ENCODE data around the gene IGSF21. TPM values are rescaled to one million over a fixed set of nuclear protein-coding genes. Genes with fewer than 3 reads are reported as not detected.

IGSF21 gene
- polyA plus RNA-seq, 1 experiment: not detected

DNA sequence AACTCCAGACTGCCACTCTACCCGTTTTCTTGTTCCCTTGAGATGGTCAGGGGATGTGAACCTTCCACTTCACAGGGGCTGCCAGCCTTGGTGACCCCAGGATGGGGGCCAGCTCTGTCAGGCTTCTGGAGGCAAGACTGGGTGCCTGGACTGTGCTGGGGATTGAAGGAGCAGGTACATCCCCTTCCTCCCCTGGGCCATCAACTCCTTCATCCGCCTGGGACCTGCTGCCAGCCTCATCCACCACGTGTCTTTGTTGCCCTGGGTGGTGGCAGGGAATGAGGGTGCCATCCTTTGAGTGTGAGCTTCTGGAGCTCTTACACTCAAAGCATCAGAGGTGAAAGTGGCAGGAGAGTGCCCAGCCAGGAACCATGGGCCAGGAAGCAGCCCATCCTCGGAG, 139.6 kb downstream of the IGSF21 start:
- CTCF ChIA-PET: interaction anchor here (1.0 kb wide), 1 partner anchor 15 kb away, joined by 4 read pairs; no protein-coding TSS in a partner anchor

GRCh38 chr1:18249631-18250030, 142.0 kb downstream of the IGSF21 start:
- TF ChIP-seq, protein P1, sequence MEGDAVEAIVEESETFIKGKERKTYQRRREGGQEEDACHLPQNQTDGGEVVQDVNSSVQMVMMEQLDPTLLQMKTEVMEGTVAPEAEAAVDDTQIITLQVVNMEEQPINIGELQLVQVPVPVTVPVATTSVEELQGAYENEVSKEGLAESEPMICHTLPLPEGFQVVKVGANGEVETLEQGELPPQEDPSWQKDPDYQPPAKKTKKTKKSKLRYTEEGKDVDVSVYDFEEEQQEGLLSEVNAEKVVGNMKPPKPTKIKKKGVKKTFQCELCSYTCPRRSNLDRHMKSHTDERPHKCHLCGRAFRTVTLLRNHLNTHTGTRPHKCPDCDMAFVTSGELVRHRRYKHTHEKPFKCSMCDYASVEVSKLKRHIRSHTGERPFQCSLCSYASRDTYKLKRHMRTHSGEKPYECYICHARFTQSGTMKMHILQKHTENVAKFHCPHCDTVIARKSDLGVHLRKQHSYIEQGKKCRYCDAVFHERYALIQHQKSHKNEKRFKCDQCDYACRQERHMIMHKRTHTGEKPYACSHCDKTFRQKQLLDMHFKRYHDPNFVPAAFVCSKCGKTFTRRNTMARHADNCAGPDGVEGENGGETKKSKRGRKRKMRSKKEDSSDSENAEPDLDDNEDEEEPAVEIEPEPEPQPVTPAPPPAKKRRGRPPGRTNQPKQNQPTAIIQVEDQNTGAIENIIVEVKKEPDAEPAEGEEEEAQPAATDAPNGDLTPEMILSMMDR (IDR thresholded peaks at IDR 0.05; ENCODE audit: low read depth, low read length): no peak
- H3K9me3 ChIP-seq (ENCODE audit: control insufficient read depth, insufficient read depth, low read length): peaks cover 10% of the 10 kb centered on the region
- DNase-seq (ENCODE audit: low read depth, low spot score): no peak
- ChIA-PET POLR2A (no interaction called here), CTCF (no interaction called here)
- no peaks in the 10 kb centered on the region for H3K27me3 ChIP-seq (ENCODE audit: control insufficient read depth, insufficient read depth, low read length)
- no peak overlapping the region for H3K27ac ChIP-seq (ENCODE audit: low read depth, low read length)
- no peak overlapping the region for H3K4me3 ChIP-seq (ENCODE audit: low read depth, low read length)

More for the DNA sequence above, 139.6 kb downstream of the IGSF21 start:
- H3K27me3 ChIP-seq (ENCODE audit: control insufficient read depth, insufficient read depth, low read length): no peaks in the 10 kb centered on the region
- POLR2A ChIA-PET: interaction anchor here (0.7 kb wide), 1 partner anchor 10 kb away, joined by 9 read pairs; no protein-coding TSS in a partner anchor
- TF ChIP-seq, protein P1 (IDR thresholded peaks at IDR 0.05; ENCODE audit: low read depth, low read length): no peak
- peaks cover 5% of the 10 kb centered on the region for H3K9me3 ChIP-seq (ENCODE audit: control insufficient read depth, insufficient read depth, low read length)
- no peak overlapping the region for H3K4me3 ChIP-seq (ENCODE audit: low read depth, low read length)
- no peak overlapping the region for H3K27ac ChIP-seq (ENCODE audit: low read depth, low read length)
- no peak for DNase-seq (ENCODE audit: low read depth, low spot score)

DNA sequence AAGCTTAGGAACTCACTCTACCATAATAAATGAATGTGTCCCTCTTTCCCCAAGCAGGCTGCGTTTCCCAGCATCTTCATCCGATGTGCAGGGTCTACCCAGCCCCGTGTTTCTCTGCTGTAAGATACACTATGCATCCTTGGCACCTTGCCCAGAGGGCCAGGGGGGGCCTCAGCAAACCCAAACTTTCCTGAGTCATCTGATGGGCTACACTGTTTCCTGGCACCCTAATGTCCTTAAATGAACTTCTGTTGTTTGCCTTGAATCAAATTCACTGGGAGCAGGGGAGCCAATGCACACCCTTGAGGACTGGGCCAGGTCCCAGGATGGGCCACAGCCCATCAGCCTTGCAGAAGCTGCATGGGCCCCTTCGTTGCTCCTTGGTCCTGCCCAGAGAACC, 145.5 kb downstream of the IGSF21 start:
- CTCF ChIA-PET: no interaction called here
- H3K4me3 ChIP-seq (ENCODE audit: low read depth, low read length): no peak overlapping the region
- DNase-seq (ENCODE audit: low read depth, low spot score): no peak
- H3K27ac ChIP-seq (ENCODE audit: low read depth, low read length): no peak overlapping the region
- H3K9me3 ChIP-seq (ENCODE audit: control insufficient read depth, insufficient read depth, low read length): peaks cover 10% of the 10 kb centered on the region
- TF ChIP-seq, protein P1 (IDR thresholded peaks at IDR 0.05; ENCODE audit: low read depth, low read length): no peak
- H3K27me3 ChIP-seq (ENCODE audit: control insufficient read depth, insufficient read depth, low read length): no peaks in the 10 kb centered on the region
- POLR2A ChIA-PET: no interaction called here

- DNase-seq (ENCODE audit: low read depth, low spot score): no peak
- CTCF ChIA-PET: no interaction called here
- H3K27ac ChIP-seq (ENCODE audit: low read depth, low read length): no peak overlapping the region
- no peaks in the 10 kb centered on the region for H3K27me3 ChIP-seq (ENCODE audit: control insufficient read depth, insufficient read depth, low read length)
- POLR2A ChIA-PET: no interaction called here
- TF ChIP-seq, protein P1 (IDR thresholded peaks at IDR 0.05; ENCODE audit: low read depth, low read length): no peak
- no peak overlapping the region for H3K4me3 ChIP-seq (ENCODE audit: low read depth, low read length)
- peaks cover 10% of the 10 kb centered on the region for H3K9me3 ChIP-seq (ENCODE audit: control insufficient read depth, insufficient read depth, low read length)
Measured at GRCh38 chr1:18256282-18257235, 149.0 kb downstream of the IGSF21 start.

DNA sequence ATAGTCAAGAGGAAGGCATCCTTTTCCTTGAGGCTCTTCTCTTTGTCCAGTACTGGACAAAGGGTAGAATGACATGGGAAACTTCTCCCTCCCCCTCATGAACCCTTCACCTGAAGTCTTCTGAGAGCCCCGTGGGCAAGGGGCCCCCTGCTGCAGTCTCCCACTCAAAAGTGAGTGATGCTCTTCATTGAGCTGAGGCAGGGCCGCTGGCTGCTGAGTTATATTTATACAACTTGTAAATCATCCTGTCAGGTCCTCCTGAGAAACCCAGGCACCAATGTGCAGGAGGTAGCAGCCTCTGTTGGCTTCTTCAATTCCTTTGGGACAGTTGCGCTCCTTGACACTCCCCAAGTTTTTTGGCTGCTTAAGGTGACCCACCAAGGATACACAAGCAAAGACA, 150.2 kb downstream of the IGSF21 start:
- peaks cover 6% of the 10 kb centered on the region for H3K9me3 ChIP-seq (ENCODE audit: control insufficient read depth, insufficient read depth, low read length)
- H3K4me3 ChIP-seq (ENCODE audit: low read depth, low read length): no peak overlapping the region
- H3K27me3 ChIP-seq (ENCODE audit: control insufficient read depth, insufficient read depth, low read length): no peaks in the 10 kb centered on the region
- no peak overlapping the region for H3K27ac ChIP-seq (ENCODE audit: low read depth, low read length)
- DNase-seq (ENCODE audit: low read depth, low spot score): no peak
- ChIA-PET POLR2A (no interaction called here), CTCF (no interaction called here)
- TF ChIP-seq, protein P1 (IDR thresholded peaks at IDR 0.05; ENCODE audit: low read depth, low read length): no peak
